ENCODE measurements around the gene TTC29. TPM values are rescaled to one million over a fixed set of nuclear protein-coding genes. Genes with fewer than 3 reads are reported as not detected.

TTC29 gene
- total RNA-seq, 8 experiments from 2014 or later = 0.22 to 7.7 (median 0.81) TPM; not detected in 1

GRCh38 chr4:146943691-146944375 is 1.8 kb downstream of the TTC29 start:
- H3K27ac ChIP-seq = no peak overlapping the region
- H3K4me3 ChIP-seq = no peak overlapping the region
- in situ Hi-C loops (cut with MboI; ENCODE audit: low pct_unique_long_range_greater_than_20kb in 2 of 9, low sequenced_read_pairs in 9 of 9, unreplicated experiment in 9 of 9) = loop anchor here in 1 of 9 experiments (25.0 kb wide), 1 partner anchor 143 kb away; no protein-coding TSS in a partner anchor
- no peak for ATAC-seq (replicated peaks in 6 of 8)
- WGBS, 10 experiments = 52 to 100% (median 75%) methylated on average over 1 to 3 of the region's 3 CpGs; no CpG with 5 or more reads in 6 of the 10 experiments
- H3K4me1 ChIP-seq (replicated peaks in 1 of 2) = no peaks in the 10 kb centered on the region

DNA sequence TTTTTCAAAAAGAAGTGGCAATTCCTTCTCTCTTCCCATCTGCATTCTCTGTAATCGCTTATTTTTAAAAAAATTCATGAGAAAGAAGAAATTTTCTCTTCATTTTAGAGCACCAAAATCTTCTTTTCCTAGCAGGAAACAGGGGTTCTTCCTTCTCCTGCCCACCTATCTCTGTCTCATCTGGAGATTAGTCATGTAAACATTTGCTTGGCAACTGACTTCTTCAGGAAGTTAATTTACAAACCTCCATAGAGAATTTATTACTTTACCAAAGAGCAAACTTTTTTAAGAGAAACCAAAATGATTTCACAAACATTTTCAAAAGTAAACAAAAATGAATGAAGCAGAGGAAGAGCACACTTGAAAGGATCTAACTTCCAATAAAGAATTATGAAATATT is 13.5 kb downstream of the TTC29 start:
- H3K4me3 ChIP-seq = no peak overlapping the region
- 0 to 92% (median 68%) methylated on average over 1 of the region's 1 CpG for WGBS, 10 experiments
- in situ Hi-C loops (cut with MboI; ENCODE audit: low pct_unique_long_range_greater_than_20kb in 2 of 9, low sequenced_read_pairs in 9 of 9, unreplicated experiment in 9 of 9) = loop anchor here in 1 of 9 experiments (25.0 kb wide), 1 partner anchor 155 kb away; no protein-coding TSS in a partner anchor
- H3K27ac ChIP-seq = no peak overlapping the region
- ATAC-seq (replicated peaks in 6 of 8) = no peak
- no peaks in the 10 kb centered on the region for H3K4me1 ChIP-seq (replicated peaks in 1 of 2)

DNA sequence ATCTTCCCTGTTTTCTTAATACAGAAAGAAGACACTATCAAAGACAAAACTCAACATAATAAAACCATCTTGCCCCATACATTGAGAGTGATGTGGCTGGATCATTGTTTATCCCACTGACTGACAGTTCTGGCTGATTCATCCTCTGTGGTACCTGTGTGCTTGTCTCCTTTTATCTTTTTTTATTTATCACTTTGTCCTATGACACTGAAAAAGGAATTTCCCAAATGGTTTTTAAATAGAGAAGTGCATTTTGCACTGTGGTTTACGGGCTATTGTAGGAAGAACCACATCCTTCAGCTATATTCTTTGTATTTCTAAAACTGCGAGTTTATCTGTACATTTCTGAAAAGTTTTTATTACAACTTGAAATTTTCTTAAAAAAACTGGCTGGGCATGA is 15.0 kb downstream of the TTC29 start:
- Histone ChIP-seq H3K4me1 (replicated peaks in 1 of 2) (no peaks in the 10 kb centered on the region), H3K4me3 (no peak overlapping the region), H3K27ac (no peak overlapping the region)
- no peak for ATAC-seq (replicated peaks in 6 of 8)
- 64 to 95% (median 90%) methylated on average over 2 of the region's 2 CpGs; no CpG with 5 or more reads in 2 of the 10 experiments for WGBS, 10 experiments
- in situ Hi-C loops (cut with MboI; ENCODE audit: low pct_unique_long_range_greater_than_20kb in 2 of 9, low sequenced_read_pairs in 9 of 9, unreplicated experiment in 9 of 9) = loop anchor here in 1 of 9 experiments (25.0 kb wide), 1 partner anchor 157 kb away; no protein-coding TSS in a partner anchor

GRCh38 chr4:146927695-146928094 is 18.0 kb downstream of the TTC29 start:
- in situ Hi-C loops (cut with MboI; ENCODE audit: low pct_unique_long_range_greater_than_20kb in 2 of 9, low sequenced_read_pairs in 9 of 9, unreplicated experiment in 9 of 9) = loop anchor here in 1 of 9 experiments (25.0 kb wide), 1 partner anchor 160 kb away; no protein-coding TSS in a partner anchor
- ATAC-seq (replicated peaks in 6 of 8) = peak in 5 of 8 experiments; percentile 37 to 81 (median 53)
- no peak overlapping the region for H3K4me3 ChIP-seq
- no peaks in the 10 kb centered on the region for H3K4me1 ChIP-seq (replicated peaks in 1 of 2)
- no peak overlapping the region for H3K27ac ChIP-seq
- WGBS, 10 experiments = 35 to 92% (median 78%) methylated on average over 1 to 2 of the region's 2 CpGs; no CpG with 5 or more reads in 2 of the 10 experiments

- ATAC-seq (replicated peaks in 6 of 8) = peak in 1 of 8 experiments; percentile 17
- no peak overlapping the region for H3K4me3 ChIP-seq
- no peak overlapping the region for H3K27ac ChIP-seq
- no peaks in the 10 kb centered on the region for H3K4me1 ChIP-seq (replicated peaks in 1 of 2)
- in situ Hi-C loops (cut with MboI; ENCODE audit: low pct_unique_long_range_greater_than_20kb in 2 of 9, low sequenced_read_pairs in 9 of 9, unreplicated experiment in 9 of 9) = loop anchor here in 5 of 9 experiments (25.0 kb wide), 2 partner anchors 379 to 579 kb away; no protein-coding TSS in a partner anchor
Measured at GRCh38 chr4:146916479-146917076, 29.1 kb downstream of the TTC29 start.

DNA sequence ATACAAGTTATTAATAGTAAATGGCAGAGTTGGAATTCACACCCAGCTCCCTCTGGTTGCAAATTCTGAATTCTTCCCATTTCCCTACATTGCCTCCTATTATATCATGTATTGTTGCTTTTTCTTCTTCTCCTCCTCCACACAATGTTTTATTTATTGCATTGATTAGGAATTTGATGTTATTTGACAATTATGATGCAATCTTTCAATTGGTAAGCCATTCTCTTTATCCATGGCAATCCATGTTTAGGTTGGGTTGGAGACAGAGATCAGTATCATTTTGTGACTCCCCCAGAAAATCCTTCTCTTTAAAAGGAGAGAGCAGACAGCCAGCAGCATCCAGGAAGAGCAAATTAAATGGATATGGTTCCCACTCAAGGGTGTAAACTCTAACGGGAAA is 30.5 kb downstream of the TTC29 start:
- WGBS, 10 experiments = 0 to 75% (median 67%) methylated on average over 1 of the region's 1 CpG; no CpG with 5 or more reads in 1 of the 10 experiments

GRCh38 chr4:146900295-146900694 is 45.4 kb downstream of the TTC29 start:
- 67 to 98% (median 89%) methylated on average over 3 to 5 of the region's 5 CpGs; no CpG with 5 or more reads in 2 of the 10 experiments for WGBS, 10 experiments
- in situ Hi-C loops (cut with MboI; ENCODE audit: low pct_unique_long_range_greater_than_20kb in 2 of 9, low sequenced_read_pairs in 9 of 9, unreplicated experiment in 9 of 9) = loop anchor here in 5 of 9 experiments (25.0 kb wide), 2 partner anchors 363 to 563 kb away; no protein-coding TSS in a partner anchor
- H3K4me3 ChIP-seq = no peak overlapping the region
- no peak for ATAC-seq (replicated peaks in 6 of 8)
- H3K27ac ChIP-seq = no peak overlapping the region
- H3K4me1 ChIP-seq (replicated peaks in 1 of 2) = no peaks in the 10 kb centered on the region

More for the DNA sequence above, 30.5 kb downstream of the TTC29 start:
- H3K4me1 ChIP-seq (replicated peaks in 1 of 2) = no peaks in the 10 kb centered on the region
- H3K27ac ChIP-seq = no peak overlapping the region
- H3K4me3 ChIP-seq = no peak overlapping the region
- in situ Hi-C loops (cut with MboI; ENCODE audit: low pct_unique_long_range_greater_than_20kb in 2 of 9, low sequenced_read_pairs in 9 of 9, unreplicated experiment in 9 of 9) = loop anchor here in 5 of 9 experiments (25.0 kb wide), 2 partner anchors 378 to 578 kb away; no protein-coding TSS in a partner anchor
- no peak for ATAC-seq (replicated peaks in 6 of 8)

- Histone ChIP-seq H3K4me3 (no peak overlapping the region), H3K27ac (no peak overlapping the region), H3K4me1 (replicated peaks in 1 of 2) (no peaks in the 10 kb centered on the region)
- 14 to 93% (median 80%) methylated on average over 2 to 3 of the region's 3 CpGs; no CpG with 5 or more reads in 5 of the 10 experiments for WGBS, 10 experiments
- in situ Hi-C loops (cut with MboI; ENCODE audit: low pct_unique_long_range_greater_than_20kb in 2 of 9, low sequenced_read_pairs in 9 of 9, unreplicated experiment in 9 of 9) = no loop called here
- no peak for ATAC-seq (replicated peaks in 6 of 8)
Measured at GRCh38 chr4:146890301-146890700, 55.4 kb downstream of the TTC29 start.

GRCh38 chr4:146883070-146883469 is 62.6 kb downstream of the TTC29 start:
- ATAC-seq (replicated peaks in 6 of 8) = no peak
- 40 to 100% (median 89%) methylated on average over 2 to 3 of the region's 3 CpGs; no CpG with 5 or more reads in 2 of the 10 experiments for WGBS, 10 experiments
- H3K4me3 ChIP-seq = no peak overlapping the region
- no peak overlapping the region for H3K27ac ChIP-seq
- in situ Hi-C loops (cut with MboI; ENCODE audit: low pct_unique_long_range_greater_than_20kb in 2 of 9, low sequenced_read_pairs in 9 of 9, unreplicated experiment in 9 of 9) = no loop called here
- H3K4me1 ChIP-seq (replicated peaks in 1 of 2) = no peaks in the 10 kb centered on the region

- WGBS, 10 experiments = 17 to 100% (median 58%) methylated on average over 1 to 2 of the region's 3 CpGs; no CpG with 5 or more reads in 2 of the 10 experiments
- Histone ChIP-seq H3K4me3 (no peak overlapping the region), H3K4me1 (replicated peaks in 1 of 2) (no peaks in the 10 kb centered on the region), H3K27ac (no peak overlapping the region)
- no peak for ATAC-seq (replicated peaks in 6 of 8)
- in situ Hi-C loops (cut with MboI; ENCODE audit: low pct_unique_long_range_greater_than_20kb in 2 of 9, low sequenced_read_pairs in 9 of 9, unreplicated experiment in 9 of 9) = no loop called here
Measured at GRCh38 chr4:146857298-146857697, 88.4 kb downstream of the TTC29 start.

- Histone ChIP-seq H3K4me3 (no peak overlapping the region), H3K4me1 (replicated peaks in 1 of 2) (no peaks in the 10 kb centered on the region), H3K27ac (no peak overlapping the region)
- 66 to 100% (median 88%) methylated on average over 1 to 4 of the region's 4 CpGs; no CpG with 5 or more reads in 2 of the 10 experiments for WGBS, 10 experiments
- ATAC-seq (replicated peaks in 6 of 8) = no peak
- in situ Hi-C loops (cut with MboI; ENCODE audit: low pct_unique_long_range_greater_than_20kb in 2 of 9, low sequenced_read_pairs in 9 of 9, unreplicated experiment in 9 of 9) = no loop called here
Measured at GRCh38 chr4:146855761-146856160, 89.9 kb downstream of the TTC29 start.

GRCh38 chr4:146852360-146852759 is 93.3 kb downstream of the TTC29 start:
- 0% methylated on average over 1 of the region's 2 CpGs; no CpG with 5 or more reads in 8 of the 10 experiments for WGBS, 10 experiments
- in situ Hi-C loops (cut with MboI; ENCODE audit: low pct_unique_long_range_greater_than_20kb in 2 of 9, low sequenced_read_pairs in 9 of 9, unreplicated experiment in 9 of 9) = no loop called here
- Histone ChIP-seq H3K4me1 (replicated peaks in 1 of 2) (no peaks in the 10 kb centered on the region), H3K27ac (no peak overlapping the region), H3K4me3 (no peak overlapping the region)
- peak in 1 of 8 experiments; percentile 32 for ATAC-seq (replicated peaks in 6 of 8)

DNA sequence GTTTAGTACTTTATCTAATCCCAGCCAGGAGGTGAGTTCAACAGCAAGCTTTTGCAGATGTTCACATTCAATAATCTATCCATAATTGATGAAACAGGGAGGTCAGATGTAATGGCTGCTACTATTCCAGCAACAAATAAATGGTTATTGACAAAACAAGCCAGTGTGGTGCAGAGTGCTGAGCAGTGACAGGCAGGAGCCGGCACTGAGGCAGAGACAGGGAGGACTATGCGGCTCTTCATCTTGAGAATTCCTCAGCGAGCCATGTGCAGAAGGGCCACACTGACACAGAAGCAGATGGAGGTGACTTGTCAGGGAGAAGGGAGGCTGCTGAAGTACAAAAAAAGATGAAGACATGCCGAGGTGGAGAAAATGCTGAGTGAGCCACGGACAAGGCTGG is 98.3 kb downstream of the TTC29 start:
- no peak overlapping the region for H3K4me3 ChIP-seq
- H3K4me1 ChIP-seq (replicated peaks in 1 of 2) = no peaks in the 10 kb centered on the region
- no peak overlapping the region for H3K27ac ChIP-seq
- in situ Hi-C loops (cut with MboI; ENCODE audit: low pct_unique_long_range_greater_than_20kb in 2 of 9, low sequenced_read_pairs in 9 of 9, unreplicated experiment in 9 of 9) = no loop called here
- WGBS, 10 experiments = 0 to 92% (median 73%) methylated on average over 1 to 5 of the region's 5 CpGs; no CpG with 5 or more reads in 2 of the 10 experiments
- no peak for ATAC-seq (replicated peaks in 6 of 8)
